ENCODE measurements around the gene AP1G1. TPM values are rescaled to one million over a fixed set of nuclear protein-coding genes. Genes with fewer than 3 reads are reported as not detected.
A peak's percentile ranks its signal among the peaks of the same experiment; 100 is the strongest.

AP1G1 gene
- total RNA-seq, 1 donor from 2014 or later = 116 TPM

- intact Hi-C loops (cut with DNase I) = loop anchor here (10.0 kb wide), 1 partner anchor 83 kb away; the partner anchor contains the start of gene PHLPP2
- no peaks in the 10 kb centered on the region for H3K9me3 ChIP-seq
- TF ChIP-seq POLR2A (IDR thresholded peaks at IDR 0.05) = no peak
- DNase-seq (ENCODE audit: extremely low spot score in 2 of 2) = no peak
- H3K4me1 ChIP-seq = peaks cover 42% of the 10 kb centered on the region
- peak overlapping the region; percentile 99 for H3K27ac ChIP-seq
- peak overlapping the region; percentile 56 to 93 for H3K4me3 ChIP-seq
- H3K36me3 ChIP-seq = peaks cover 0 to 6% of the 10 kb centered on the region in 2 donors
- H3K27me3 ChIP-seq = no peaks in the 10 kb centered on the region
Observed at GRCh38 chr16:71807905-71808592, 585 bp downstream of the AP1G1 start.

- H3K9me3 ChIP-seq = no peaks in the 10 kb centered on the region
- no peak overlapping the region for H3K4me3 ChIP-seq
- TF ChIP-seq CTCF (IDR thresholded peaks at IDR 0.05) (no peak), POLR2A (IDR thresholded peaks at IDR 0.05) (no peak), POLR2AphosphoS5 (IDR thresholded peaks at IDR 0.05; ENCODE audit: insufficient read depth in 1 of 2, low read depth in 1 of 2) (no peak)
- H3K27me3 ChIP-seq = no peaks in the 10 kb centered on the region
- no peak overlapping the region for H3K27ac ChIP-seq
- intact Hi-C loops (cut with DNase I) = loop anchor here (10.0 kb wide), 1 partner anchor 78 kb away; the partner anchor contains the start of gene PHLPP2
- peaks cover 0 to 28% of the 10 kb centered on the region in 2 donors for H3K36me3 ChIP-seq
- H3K4me1 ChIP-seq = peaks cover 36% of the 10 kb centered on the region
- no peak for DNase-seq (ENCODE audit: extremely low spot score in 2 of 2)
Observed at GRCh38 chr16:71803305-71803690, 5.3 kb downstream of the AP1G1 start.

GRCh38 chr16:71796501-71797097, 12.0 kb downstream of the AP1G1 start:
- Histone ChIP-seq H3K4me3 (no peak overlapping the region), H3K9me3 (no peaks in the 10 kb centered on the region), H3K36me3 (peaks cover 0 to 22% of the 10 kb centered on the region in 2 donors), H3K4me1 (peaks cover 41% of the 10 kb centered on the region), H3K27ac (no peak overlapping the region), H3K27me3 (no peaks in the 10 kb centered on the region)
- intact Hi-C loops (cut with DNase I) = no loop called here
- TF ChIP-seq POLR2A (IDR thresholded peaks at IDR 0.05) (no peak), POLR2AphosphoS5 (IDR thresholded peaks at IDR 0.05; ENCODE audit: insufficient read depth in 1 of 2, low read depth in 1 of 2) (no peak), CTCF (IDR thresholded peaks at IDR 0.05) (no peak)
- DNase-seq (ENCODE audit: extremely low spot score in 2 of 2) = no peak

GRCh38 chr16:71794943-71795342, 13.7 kb downstream of the AP1G1 start:
- intact Hi-C loops (cut with DNase I) = no loop called here
- H3K4me1 ChIP-seq = peaks cover 47% of the 10 kb centered on the region

GRCh38 chr16:71794018-71794417, 14.6 kb downstream of the AP1G1 start:
- H3K4me1 ChIP-seq = peaks cover 52% of the 10 kb centered on the region
- H3K4me3 ChIP-seq = no peak overlapping the region
- DNase-seq (ENCODE audit: extremely low spot score in 2 of 2) = no peak
- no peaks in the 10 kb centered on the region for H3K27me3 ChIP-seq
- no peaks in the 10 kb centered on the region for H3K9me3 ChIP-seq
- no peak overlapping the region for H3K27ac ChIP-seq
- intact Hi-C loops (cut with DNase I) = no loop called here
- TF ChIP-seq CTCF (IDR thresholded peaks at IDR 0.05) (no peak), POLR2AphosphoS5 (IDR thresholded peaks at IDR 0.05; ENCODE audit: insufficient read depth in 1 of 2, low read depth in 1 of 2) (no peak), POLR2A (IDR thresholded peaks at IDR 0.05) (no peak)
- peaks cover 0 to 5% of the 10 kb centered on the region in 2 donors for H3K36me3 ChIP-seq

More at GRCh38 chr16:71794943-71795342, 13.7 kb downstream of the AP1G1 start:
- Histone ChIP-seq H3K27me3 (no peaks in the 10 kb centered on the region), H3K4me3 (no peak overlapping the region), H3K27ac (no peak overlapping the region), H3K9me3 (no peaks in the 10 kb centered on the region), H3K36me3 (peaks cover 0 to 12% of the 10 kb centered on the region in 2 donors)
- DNase-seq (ENCODE audit: extremely low spot score in 2 of 2) = no peak
- TF ChIP-seq CTCF (IDR thresholded peaks at IDR 0.05) = no peak
- no peak for TF ChIP-seq POLR2AphosphoS5 (IDR thresholded peaks at IDR 0.05; ENCODE audit: insufficient read depth in 1 of 2, low read depth in 1 of 2)
- no peak for TF ChIP-seq POLR2A (IDR thresholded peaks at IDR 0.05)
